ENCODE data around the gene NOTCH3.

GRCh38 chr19:15112385-15112784, 88.4 kb downstream of the NOTCH3 start:
- TF ChIP-seq CTCF (IDR thresholded peaks at IDR 0.05; ENCODE audit: insufficient read depth, low read depth, low read length) (no peak), EZH2 (IDR thresholded peaks at IDR 0.05; ENCODE audit: insufficient read depth, low read length) (no peak)

Measured in astrocyte (in vitro differentiated cells and primary cell).